Fibroblast of lung (primary cell): ENCODE results near the gene SPATA33. TPM values are rescaled to one million over a fixed set of nuclear protein-coding genes. Genes with fewer than 3 reads are reported as not detected.
A peak's percentile ranks its signal among the peaks of the same experiment; 100 is the strongest.

Experiments used
- DNase-seq, 2 donors: peaks; one replicate each; pipeline versions ENCODE4 v3.0.0 to v3.0.0-alpha.2; 2010; ENCODE audit warnings: low read depth in 2 of 2
- H2AFZ ChIP-seq: 2 replicates; pipeline ENCODE4 v1.5.1; 2012; ENCODE audit warnings: low read length, control low read depth, inconsistent platforms
- H3K27ac ChIP-seq: 2 replicates; pipeline ENCODE4 v1.5.1; 2011; ENCODE audit warnings: low read length, control low read depth; ENCODE audit not compliant: insufficient read depth
- H3K27me3 ChIP-seq: 2 replicates; pipeline ENCODE4 v1.5.1; 2011; ENCODE audit warnings: mild to moderate bottlenecking, low read length; ENCODE audit not compliant: control insufficient read depth, insufficient read depth
- H3K36me3 ChIP-seq: 2 replicates; pipeline ENCODE4 v1.5.1; 2011; ENCODE audit warnings: low read length; ENCODE audit not compliant: control insufficient read depth, insufficient read depth
- H3K4me1 ChIP-seq: 2 replicates; pipeline ENCODE4 v1.5.1; 2011; ENCODE audit warnings: low read length; ENCODE audit not compliant: control insufficient read depth, insufficient read depth; ENCODE audit errors: extremely low read depth
- H3K4me2 ChIP-seq: 2 replicates; pipeline ENCODE4 v1.5.1; 2011; ENCODE audit warnings: low read length, control low read depth; ENCODE audit not compliant: insufficient read depth; ENCODE audit errors: extremely low read depth
- H3K4me3 ChIP-seq, 4 experiments: fragments of 200-600 bp in 1 of 4; sonication (generic) in 1 of 4; replicated peaks in 1 of 4; 2 replicates each; pipeline ENCODE4 v1.5.1; 2011 to 2016; ENCODE audit warnings: low read length in 4 of 4, low read depth in 3 of 4, mild to moderate bottlenecking in 3 of 4, control low read depth in 2 of 4, inconsistent platforms in 1 of 4, mixed read lengths in 1 of 4; ENCODE audit not compliant: insufficient read depth in 1 of 4; ENCODE audit errors: control extremely low read depth in 1 of 4
- H3K79me2 ChIP-seq: 2 replicates; pipeline ENCODE4 v1.5.1; 2012; ENCODE audit warnings: mild to moderate bottlenecking, low read length, inconsistent platforms; ENCODE audit not compliant: control insufficient read depth, insufficient read depth
- H3K9ac ChIP-seq: 2 replicates; pipeline ENCODE4 v1.5.1; 2011; ENCODE audit warnings: mild to moderate bottlenecking, low read length, control low read depth; ENCODE audit not compliant: insufficient read depth
- H3K9me3 ChIP-seq: 2 replicates; pipeline ENCODE4 v1.5.1; 2012; ENCODE audit warnings: low read depth, low read length; ENCODE audit not compliant: control insufficient read depth, insufficient read depth
- H4K20me1 ChIP-seq: 2 replicates; pipeline ENCODE4 v1.5.1; 2011; ENCODE audit warnings: low read length; ENCODE audit not compliant: control insufficient read depth, insufficient read depth; ENCODE audit errors: extremely low read depth
- CTCF ChIP-seq, 2 donors: IDR thresholded peaks in 1 of 2; conservative IDR thresholded peaks in 1 of 2; 1 replicate in 1 of 2; 2 replicates in 1 of 2; pipeline ENCODE4 v1.5.1; 2011 to 2012; ENCODE audit warnings: low read length in 2 of 2, control low read depth in 1 of 2, inconsistent platforms in 1 of 2, low read depth in 1 of 2, mild to moderate bottlenecking in 1 of 2
- EZH2 ChIP-seq: IDR thresholded peaks from 2 replicates; pipeline ENCODE4 v1.5.1; 2012; ENCODE audit warnings: low read length, control low read depth, mild to moderate bottlenecking; ENCODE audit errors: missing control alignments
- polyA plus RNA-seq, 2 donors: library from polyadenylated mRNA; depleted of rRNA in 1 of 2; stranded (reverse) in 1 of 2; unstranded in 1 of 2; fragments of >200 nt; gene quantifications; 2 replicates each; pipeline ENCODE4 v1.2.1, GENCODE V29; 2011 to 2012; ENCODE audit warnings: missing spikeins in 1 of 2
- total RNA-seq: library from RNA; depleted of rRNA; stranded (reverse); fragments of >200 nt; gene quantifications from 2 replicates; pipeline ENCODE4 v1.2.1, GENCODE V29; 2014

The SPATA33 gene
- total and polyA plus RNA-seq, 2 donors (not counting 1 experiment from before 2014, with no cell fraction given), result 2.0 to 2.8 TPM

DNA sequence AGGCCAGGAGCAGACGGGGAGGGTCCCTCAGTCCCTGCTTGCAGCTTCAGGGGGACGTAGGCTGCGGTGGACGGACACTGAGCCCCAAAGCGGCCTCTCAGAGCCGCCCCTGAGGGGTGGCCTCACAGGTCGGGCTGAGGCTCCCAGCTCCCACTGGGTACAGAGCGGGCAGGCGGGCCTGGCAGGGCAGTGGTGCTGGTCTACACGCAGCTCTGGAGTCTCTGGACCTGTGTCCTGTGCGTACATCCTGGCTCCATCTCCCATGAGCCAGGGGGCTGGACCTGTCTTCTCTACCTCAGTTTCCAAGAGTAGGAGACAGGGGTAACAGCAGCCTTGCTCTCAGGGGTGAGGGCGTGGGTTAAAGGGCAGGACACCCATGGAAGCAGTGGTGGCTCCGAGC lies 42.5 kb upstream of the SPATA33 start:
- Histone ChIP-seq H2AFZ (no peak overlapping the region), H3K27ac (no peak overlapping the region), H3K36me3 (no peaks in the 10 kb centered on the region), H3K4me1 (no peaks in the 10 kb centered on the region), H3K79me2 (no peaks in the 10 kb centered on the region), H4K20me1 (no peaks in the 10 kb centered on the region), H3K9me3 (no peaks in the 10 kb centered on the region), H3K4me3 (no peak overlapping the region), H3K27me3 (no peaks in the 10 kb centered on the region), H3K4me2 (no peak overlapping the region), H3K9ac (no peak overlapping the region)
- TF ChIP-seq EZH2, result no peak
- no peak for TF ChIP-seq CTCF (conservative IDR thresholded peaks at IDR 0.05 in 1 of 2, IDR thresholded peaks at IDR 0.05 in 1 of 2; ENCODE audit: low read depth in 1 of 2, low read length in 2 of 2)
- DNase-seq, result no peak

DNA sequence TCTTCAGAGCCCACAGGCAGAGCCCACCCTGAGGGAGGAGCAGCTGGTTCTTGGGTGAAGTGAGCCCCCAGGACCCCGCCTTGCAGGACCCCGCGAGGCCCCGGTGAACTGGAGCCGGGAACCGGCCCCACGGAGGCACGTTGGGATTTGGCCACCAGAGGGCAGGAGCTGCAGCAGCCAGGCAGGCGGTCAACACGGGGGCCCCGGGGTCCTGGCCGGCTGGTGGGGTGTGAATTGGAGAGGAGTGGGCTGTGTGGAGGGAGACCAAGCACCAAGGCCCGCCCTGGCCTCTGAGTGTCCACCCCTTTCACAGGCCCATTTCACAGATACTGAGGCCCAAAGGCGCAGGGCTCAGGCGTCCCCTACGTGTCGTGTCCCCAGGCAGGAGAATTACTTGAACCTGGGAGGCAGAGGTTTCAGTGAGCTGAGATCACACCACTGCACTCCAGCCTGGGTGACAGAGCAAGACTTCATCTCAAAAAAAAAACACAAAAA lies 42.0 kb upstream of the SPATA33 start:
- no peak overlapping the region for H3K4me3 ChIP-seq
- H3K9me3 ChIP-seq, result no peaks in the 10 kb centered on the region
- H3K27ac ChIP-seq, result no peak overlapping the region
- no peaks in the 10 kb centered on the region for H3K79me2 ChIP-seq
- H3K4me1 ChIP-seq, result no peaks in the 10 kb centered on the region
- no peak overlapping the region for H3K4me2 ChIP-seq
- no peaks in the 10 kb centered on the region for H3K36me3 ChIP-seq
- no peaks in the 10 kb centered on the region for H3K27me3 ChIP-seq
- no peaks in the 10 kb centered on the region for H4K20me1 ChIP-seq
- DNase-seq, result no peak
- H2AFZ ChIP-seq, result no peak overlapping the region
- no peak overlapping the region for H3K9ac ChIP-seq
- TF ChIP-seq EZH2 (no peak), CTCF (conservative IDR thresholded peaks at IDR 0.05 in 1 of 2, IDR thresholded peaks at IDR 0.05 in 1 of 2; ENCODE audit: low read depth in 1 of 2, low read length in 2 of 2) (peak; percentile 35 to 60)

- Histone ChIP-seq H4K20me1 (no peaks in the 10 kb centered on the region), H3K36me3 (no peaks in the 10 kb centered on the region), H3K27me3 (no peaks in the 10 kb centered on the region), H3K4me2 (no peak overlapping the region), H2AFZ (no peak overlapping the region), H3K4me1 (no peaks in the 10 kb centered on the region), H3K79me2 (no peaks in the 10 kb centered on the region), H3K9me3 (no peaks in the 10 kb centered on the region), H3K9ac (no peak overlapping the region), H3K4me3 (no peak overlapping the region), H3K27ac (no peak overlapping the region)
- no peak for TF ChIP-seq CTCF (conservative IDR thresholded peaks at IDR 0.05 in 1 of 2, IDR thresholded peaks at IDR 0.05 in 1 of 2; ENCODE audit: low read depth in 1 of 2, low read length in 2 of 2)
- no peak for TF ChIP-seq EZH2
- DNase-seq, result no peak
These were observed 41.0 kb upstream of the SPATA33 start for GRCh38 chr16:89616623-89617022.
